Raji (cell line): ENCODE measurements around the gene ARHGAP26.

ENCODE experiments used
- POLR2A ChIP-seq: IDR thresholded peaks from 2 replicates; pipeline ENCODE4 v1.6.1; 2011; ENCODE audit warnings: low read depth, low read length, control low read depth; ENCODE audit not compliant: insufficient read depth

ARHGAP26 gene

DNA sequence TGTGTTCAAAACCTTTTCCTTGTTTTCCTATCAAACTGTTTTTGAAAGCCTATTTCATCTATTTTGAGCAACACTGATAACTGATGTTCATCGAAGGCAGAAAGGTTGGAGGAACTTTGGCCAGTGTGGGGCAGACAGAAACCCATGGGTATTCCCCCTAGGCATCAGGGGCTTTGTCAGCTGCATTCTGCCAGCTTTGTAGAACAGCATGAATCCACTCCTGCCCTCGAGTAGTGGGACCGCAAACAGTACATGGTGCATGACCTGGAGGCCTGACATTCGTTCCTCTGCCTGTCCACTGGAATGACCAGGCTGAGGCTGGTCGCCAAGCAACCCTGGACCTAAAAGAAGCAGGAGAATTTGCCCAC lies 22.7 kb downstream of the ARHGAP26 start:
- no peak for TF ChIP-seq POLR2A

DNA sequence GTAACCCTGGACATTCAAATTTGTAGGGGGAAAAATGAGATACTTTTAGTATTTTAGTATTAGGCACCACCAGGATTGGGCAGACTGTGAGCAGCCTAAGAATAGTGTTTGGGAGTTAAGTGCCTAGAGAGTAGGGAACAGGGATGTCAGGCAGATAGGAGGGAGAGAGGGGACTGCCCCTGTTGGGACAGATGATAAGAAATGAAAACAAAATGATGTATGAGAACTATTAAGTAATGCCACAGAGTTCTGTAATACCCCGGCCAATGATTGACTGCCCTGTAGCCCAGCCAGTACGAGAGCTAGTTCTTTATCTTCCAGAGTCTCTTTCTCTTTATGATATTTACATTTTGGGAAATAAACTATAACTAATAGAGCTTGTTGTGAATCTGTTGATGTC lies 24.4 kb downstream of the ARHGAP26 start:
- TF ChIP-seq POLR2A = no peak

DNA sequence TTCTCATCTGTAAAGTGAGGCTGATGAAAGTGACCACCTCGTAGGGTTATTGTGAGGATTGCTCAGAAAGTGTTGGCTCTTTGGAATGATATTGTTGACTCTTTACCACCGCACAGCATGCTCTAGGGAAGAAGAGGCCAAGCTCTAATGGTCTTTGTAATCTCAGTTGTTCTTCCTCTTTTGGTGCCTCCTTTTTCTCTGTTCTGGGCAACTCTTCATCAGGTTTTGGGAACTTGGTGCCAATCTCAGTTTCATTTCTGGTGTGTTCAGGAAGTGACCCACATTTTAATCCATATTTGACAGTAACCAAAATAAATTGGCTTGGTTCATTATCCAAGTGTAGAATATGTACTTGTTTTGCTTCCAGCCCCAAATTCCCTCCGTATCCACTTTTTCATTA lies 25.1 kb downstream of the ARHGAP26 start:
- TF ChIP-seq POLR2A = no peak

DNA sequence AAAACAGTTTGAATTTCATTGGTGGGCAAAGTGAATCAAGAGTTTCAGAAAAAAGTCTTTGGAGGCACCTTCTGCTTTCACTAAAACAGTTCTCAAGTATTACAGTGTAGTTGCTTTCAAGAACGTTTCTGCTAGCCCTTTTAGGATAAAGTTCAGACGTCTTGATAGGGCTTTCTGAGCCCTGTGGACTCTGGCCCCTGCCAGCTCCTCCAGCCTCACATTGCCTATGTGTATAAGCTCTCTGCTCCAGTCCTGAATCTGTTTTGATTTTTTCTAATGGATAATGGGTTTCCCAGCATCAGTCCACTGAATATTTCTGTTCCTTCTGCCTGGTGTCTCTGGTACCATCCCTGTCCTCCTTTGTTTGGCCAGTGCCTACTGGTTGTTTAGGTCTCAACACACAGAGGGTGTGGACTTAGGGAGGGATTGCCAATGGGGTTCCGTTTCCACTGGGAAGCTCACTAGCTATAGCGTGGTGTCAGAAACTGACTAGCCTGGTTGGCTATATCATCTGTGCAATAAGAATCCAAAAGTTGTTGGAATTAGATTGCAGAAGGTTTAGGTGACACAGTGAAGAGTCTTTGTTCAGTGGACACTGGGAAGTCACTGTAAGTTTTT lies 26.4 kb downstream of the ARHGAP26 start:
- TF ChIP-seq POLR2A = no peak

DNA sequence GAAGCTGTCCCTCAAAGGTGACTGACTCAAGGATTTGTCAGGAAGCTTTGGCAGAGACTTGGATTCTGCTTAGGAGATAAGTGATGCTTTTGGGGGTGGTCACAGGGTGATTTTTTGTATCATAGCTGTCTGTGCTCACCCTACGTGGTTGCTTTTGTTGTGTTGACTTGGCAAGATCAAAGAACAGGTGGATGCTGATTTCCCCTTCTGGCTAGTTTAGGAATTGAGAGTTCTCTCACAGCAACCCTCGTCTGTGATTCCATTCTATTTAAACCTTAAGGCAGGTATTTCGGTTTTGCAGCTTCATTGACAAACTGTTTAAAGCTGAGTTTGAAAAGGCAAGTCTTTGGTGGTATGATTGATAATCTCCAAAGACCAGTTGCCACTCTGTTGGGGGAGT lies 27.2 kb downstream of the ARHGAP26 start:
- no peak for TF ChIP-seq POLR2A

DNA sequence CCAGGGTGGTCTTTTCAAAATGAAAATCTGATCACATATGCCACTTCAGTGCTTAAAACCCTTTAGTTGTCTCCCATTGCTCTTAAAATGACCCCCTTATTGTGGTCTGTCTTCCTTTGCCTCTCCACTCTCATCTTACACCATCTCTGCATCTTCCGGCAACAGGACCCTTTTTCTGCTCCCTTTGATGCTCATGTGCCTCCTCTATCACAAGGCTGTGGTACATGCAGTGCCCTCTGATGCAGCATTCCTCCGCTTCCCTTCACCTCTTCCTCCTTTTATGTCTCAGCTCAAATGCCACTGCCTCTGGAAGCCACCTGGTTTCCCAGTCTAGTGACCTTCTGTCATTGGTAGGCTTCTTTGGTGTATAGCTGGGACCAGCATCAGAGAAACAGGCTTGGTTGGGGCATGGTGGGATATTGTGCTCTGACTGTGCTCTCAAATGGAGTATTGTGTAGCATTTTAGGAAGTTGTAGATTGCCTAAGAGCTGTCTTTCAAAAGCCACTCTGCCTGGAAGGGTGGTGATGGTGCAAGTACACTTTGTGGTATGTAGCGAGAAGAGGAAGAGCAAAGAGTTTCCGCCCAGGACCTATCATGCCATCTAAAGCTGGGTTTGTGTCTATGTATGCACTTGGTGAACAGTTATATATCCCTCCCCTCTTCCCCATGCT lies 28.1 kb downstream of the ARHGAP26 start:
- TF ChIP-seq POLR2A = no peak

DNA sequence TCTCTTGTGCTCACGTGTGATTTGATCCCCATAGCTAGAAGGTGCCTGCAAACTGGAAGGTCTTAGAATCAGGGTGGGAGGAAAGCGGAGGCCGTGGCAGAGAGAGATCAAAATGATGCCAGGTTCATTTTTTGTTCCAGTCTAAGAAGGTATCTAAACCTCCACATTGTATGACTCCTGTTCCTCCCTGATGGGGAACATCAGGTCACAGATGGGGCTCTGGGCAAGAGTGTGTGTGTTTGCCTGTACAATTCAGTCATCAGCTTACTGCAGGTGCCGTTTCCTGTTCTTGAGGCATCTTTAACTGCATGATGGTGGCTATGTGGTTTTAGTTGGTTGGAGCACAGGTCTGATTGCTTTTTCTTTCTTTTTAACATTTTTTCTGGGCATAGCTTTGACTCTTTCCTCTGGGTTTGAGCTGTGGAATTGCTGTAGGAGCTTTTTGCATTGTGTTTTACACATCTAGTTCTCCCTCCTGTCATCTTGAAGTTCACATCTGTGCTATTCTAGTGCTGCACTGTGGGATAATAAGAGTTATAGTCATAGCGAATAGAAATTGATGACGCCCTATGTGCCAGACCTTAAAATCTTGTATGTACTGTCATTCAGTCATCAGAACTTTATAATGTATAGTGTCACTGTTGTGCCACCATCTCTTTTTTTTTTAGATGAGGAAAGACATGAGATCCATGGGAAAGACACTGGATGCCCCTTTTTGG lies 30.8 kb downstream of the ARHGAP26 start:
- TF ChIP-seq POLR2A = no peak

DNA sequence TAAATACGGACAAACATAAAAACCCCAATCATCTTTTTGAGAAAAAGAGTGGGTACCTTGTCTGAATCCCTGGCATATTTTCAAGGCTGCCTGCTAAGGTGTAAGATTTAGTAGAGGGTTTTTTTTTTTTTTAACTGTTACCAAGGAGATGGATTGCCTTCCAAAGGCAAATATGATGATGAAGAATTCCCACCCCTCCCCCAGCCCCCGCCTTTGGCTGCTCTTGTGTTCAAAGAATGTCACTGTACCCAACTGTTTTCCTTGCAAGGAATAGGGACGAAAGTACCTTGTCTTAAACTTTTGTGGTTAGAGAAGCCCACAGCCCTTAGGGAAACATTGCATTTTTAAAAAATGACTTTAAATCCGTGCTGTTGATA lies 31.3 kb downstream of the ARHGAP26 start:
- TF ChIP-seq POLR2A = no peak

DNA sequence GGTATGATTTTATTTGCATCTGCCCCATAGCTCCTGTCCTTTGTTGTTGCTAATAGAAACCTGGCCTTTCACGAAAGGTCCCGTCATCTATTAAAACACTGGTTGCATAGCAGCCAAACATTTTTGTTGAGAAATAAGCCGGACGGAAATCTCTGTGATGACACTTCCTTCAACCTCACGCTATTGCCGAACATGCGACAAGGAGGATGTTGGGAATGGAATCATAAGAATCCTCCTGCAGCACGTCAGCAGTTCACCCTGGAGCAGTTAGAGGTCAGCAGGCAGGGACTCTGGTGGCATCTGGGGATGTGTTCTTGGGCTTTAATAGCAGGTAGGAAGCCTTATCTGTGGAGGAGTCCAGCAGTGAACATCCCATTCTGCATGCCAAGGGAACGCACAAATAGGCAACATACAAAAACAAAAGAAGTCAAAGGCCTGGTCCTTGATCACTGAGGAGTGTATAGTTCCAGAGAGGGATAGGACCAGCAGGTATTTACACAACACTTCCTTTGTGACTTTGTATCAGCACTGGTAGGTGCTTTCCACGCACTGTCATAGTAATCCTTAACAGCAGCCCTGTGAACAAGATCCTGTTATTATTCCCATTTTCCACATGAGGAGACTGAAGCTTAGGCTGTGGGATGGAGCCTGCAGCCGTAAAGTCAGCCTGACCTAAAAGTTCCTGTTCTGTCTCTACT lies 33.4 kb downstream of the ARHGAP26 start:
- no peak for TF ChIP-seq POLR2A

DNA sequence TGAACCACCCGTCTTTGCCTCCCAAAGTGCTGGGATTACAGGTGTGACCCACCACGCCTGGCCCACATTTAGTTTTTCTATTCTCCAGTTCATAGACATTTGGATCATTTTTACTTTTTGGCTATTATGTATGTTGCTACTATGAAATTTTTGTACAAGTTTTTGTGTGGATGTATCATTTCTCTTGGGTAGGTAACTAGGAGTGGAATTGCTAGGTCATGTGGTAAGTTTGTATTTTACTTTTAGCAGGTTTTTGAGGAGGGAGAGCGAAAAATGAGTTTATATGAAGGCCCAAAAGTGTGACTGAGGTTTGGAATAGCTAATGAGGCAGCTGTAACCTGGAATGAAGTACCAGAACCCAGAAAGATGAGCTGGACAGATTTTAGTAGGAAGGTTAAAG lies 35.2 kb downstream of the ARHGAP26 start:
- no peak for TF ChIP-seq POLR2A

DNA sequence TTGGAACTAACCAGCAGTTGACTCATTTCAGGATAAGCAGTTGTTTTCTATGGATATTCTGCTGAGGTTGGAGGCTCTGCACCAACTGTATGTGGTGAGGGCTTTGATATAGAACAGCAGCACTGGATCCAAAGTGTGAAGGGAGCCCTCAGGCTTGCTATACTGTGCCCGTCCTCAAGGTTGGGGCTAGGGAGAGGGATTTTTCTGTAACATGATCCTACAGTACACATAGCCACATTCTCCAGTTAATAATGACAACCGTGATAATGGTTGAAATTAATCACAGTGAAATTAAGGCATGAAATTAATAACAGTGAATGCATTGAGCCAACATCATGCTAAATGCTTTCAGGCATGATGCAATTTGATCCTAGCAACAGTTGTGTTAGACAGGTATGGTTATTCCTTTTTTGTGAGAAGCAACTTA lies 36.7 kb downstream of the ARHGAP26 start:
- no peak for TF ChIP-seq POLR2A

DNA sequence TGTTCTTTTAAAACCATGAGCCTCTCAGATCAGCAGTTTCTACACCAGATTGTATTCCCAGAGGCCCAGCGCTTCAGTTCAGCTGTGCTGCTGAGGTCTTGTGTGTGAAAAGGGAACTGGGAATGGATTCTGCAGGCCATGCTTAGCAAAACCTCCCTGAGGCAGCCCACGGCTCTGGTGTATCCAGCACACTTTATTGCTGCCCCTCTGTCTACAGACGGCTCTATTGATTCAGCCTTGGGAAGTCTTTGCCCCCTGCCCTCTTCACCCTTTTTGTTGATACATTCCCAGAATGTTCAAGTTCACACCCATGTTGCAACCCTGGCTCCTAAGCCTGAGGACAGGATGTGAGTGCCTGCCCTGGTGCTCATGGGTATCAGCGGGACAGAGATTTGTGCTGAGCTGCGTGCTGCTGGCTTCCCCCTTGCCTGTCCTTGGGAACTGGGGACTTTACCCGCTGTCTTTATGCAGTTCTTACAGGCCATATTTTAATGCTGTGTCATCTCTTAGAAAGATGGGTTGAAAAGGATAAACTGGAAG lies 37.3 kb downstream of the ARHGAP26 start:
- TF ChIP-seq POLR2A = no peak

DNA sequence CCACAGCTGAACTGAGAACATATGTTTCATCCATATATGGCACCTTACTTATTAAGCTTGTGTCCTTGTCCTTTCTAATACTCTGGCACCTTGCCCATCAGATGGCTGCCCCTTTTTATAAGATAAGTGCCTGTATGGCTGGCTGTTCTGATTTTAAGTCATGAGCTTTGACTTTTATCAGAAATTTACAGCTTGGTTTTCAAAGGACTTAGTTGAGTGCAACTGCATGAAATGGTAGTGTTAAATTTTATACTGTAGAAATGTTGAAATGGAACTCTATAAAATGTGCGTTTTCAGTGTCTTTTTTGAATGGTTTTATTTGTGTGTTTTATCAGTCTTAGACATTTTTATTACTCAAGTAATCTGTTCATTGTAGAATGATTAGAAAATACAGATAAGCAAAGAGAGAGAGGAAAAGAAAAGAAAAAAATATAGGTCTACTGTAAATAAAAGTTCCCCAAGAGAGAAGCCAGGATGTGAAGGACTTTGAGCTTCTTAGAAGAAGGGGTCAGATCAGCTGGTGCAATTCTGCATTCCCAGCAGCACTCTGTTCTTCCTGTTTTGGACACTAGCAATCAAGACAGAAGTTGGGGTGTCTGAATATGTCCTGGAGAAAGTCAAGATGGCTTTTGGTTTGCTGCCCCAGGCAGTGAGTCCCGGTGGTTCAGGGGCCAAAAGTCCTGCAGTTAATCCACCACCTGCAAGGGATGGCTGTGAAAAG lies 38.9 kb downstream of the ARHGAP26 start:
- no peak for TF ChIP-seq POLR2A

DNA sequence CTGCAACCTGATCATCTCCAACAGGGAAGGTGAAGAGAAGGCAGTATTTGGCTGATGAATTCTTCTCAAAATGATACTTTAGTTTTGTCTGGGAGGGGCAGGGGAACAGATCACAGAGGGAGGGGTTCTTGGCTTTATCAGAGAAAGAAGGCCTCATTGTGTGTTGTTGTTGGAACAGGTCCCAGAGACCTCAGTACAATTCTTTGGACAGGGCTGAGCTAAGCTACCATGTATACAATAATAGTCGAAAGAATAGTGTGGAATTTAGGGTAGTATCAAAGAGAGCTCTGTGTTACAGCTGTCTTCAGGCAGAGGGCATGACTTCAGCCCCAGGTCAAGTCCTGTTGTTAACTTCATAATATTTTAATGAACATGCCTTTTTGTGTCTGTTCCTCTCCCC lies 39.9 kb downstream of the ARHGAP26 start:
- no peak for TF ChIP-seq POLR2A

DNA sequence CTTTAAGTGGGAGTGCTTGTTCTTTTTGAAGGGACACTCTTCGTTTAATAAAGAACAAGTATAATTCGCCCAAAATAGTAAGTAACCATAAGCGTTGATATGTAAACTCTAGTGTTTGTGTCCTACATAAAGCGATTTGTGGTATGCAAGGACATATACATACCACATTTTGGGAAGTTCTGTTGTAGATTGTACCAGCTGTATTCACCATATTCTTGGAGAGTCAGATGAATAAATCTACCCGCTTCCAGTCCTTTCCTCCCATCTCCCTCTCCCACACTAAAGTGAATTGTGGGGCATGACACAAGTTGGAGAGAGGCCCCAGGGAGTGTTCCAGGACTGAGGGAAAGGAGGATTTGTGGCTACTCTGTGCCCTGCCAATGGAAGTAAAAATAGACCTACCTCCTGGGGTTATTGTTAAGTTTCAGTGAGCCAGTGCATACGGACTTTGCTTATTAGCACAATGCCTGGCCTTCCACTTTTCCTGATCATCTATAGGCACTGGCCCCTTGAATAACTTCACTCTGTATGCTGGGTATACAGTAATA lies 40.6 kb downstream of the ARHGAP26 start:
- TF ChIP-seq POLR2A = no peak
